ENCODE data around the gene SCP2. TPM values are rescaled to one million over a fixed set of nuclear protein-coding genes. Genes with fewer than 3 reads are reported as not detected.

Gene SCP2
- polyA plus RNA-seq, 2 donors, result 112 to 158 TPM

Other genes with a start within 250 kb of the SCP2 start
- gene COA7, start 228.9 kb upstream of the SCP2 start, polyA plus RNA-seq, result 1 to 10 TPM; 4.0 to 8.3 TPM
- 1 to 10 TPM; 3.4 TPM for gene ZYG11B, start 200.8 kb upstream of the SCP2 start, polyA plus RNA-seq
- gene ZYG11A, start 84.5 kb upstream of the SCP2 start, polyA plus RNA-seq, result under 1 TPM; 0.51 to 0.79 TPM
- gene ECHDC2, start 5.5 kb upstream of the SCP2 start, polyA plus RNA-seq, result 100 to 1,000 TPM; 129 to 205 TPM
- 1 to 10 TPM; 5.0 to 8.3 TPM for gene PODN, start 134.9 kb downstream of the SCP2 start, polyA plus RNA-seq
- gene SLC1A7, start 215.4 kb downstream of the SCP2 start, polyA plus RNA-seq, result under 1 TPM; 0.05 to 0.10 TPM

Measured in esophagus (tissue), 2 donors.